IMR-90 (cell line): ENCODE data around the gene MLKL. TPM values are rescaled to one million over a fixed set of nuclear protein-coding genes. Genes with fewer than 3 reads are reported as not detected.

ENCODE experiments used
- ATAC-seq: fragments of 200-7000 bp; cut with Tn5 transposase; 2 replicates; pipeline ENCODE4 v1.9.1; 2020; ENCODE audit warnings: low read depth, mild to moderate bottlenecking, moderate library complexity
- BruUV-seq: library from RNA; stranded (reverse); fragments of 400-500 nt; replicated peaks from 2 replicates; lab custom pipeline; 2021; lab: Mats Ljungman, UMichigan
- CTCF ChIA-PET: fragments of 300-600 bp; formaldehyde crosslinking; extraction: SDS; loops from one replicate; lab custom pipeline; 2021; ENCODE audit warnings: antibody characterized with exemption; lab: Yijun Ruan, JAX
- POLR2A ChIA-PET: fragments of 300-600 bp; sonication (Branson Sonifier 250); formaldehyde crosslinking; loops from one replicate; lab custom pipeline; 2022; ENCODE audit warnings: antibody characterized with exemption; ENCODE audit not compliant: unreplicated experiment; lab: Charles Lee
- DNase-seq: peaks from one replicate; pipeline ENCODE4 v3.0.0; 2013
- H2AFZ ChIP-seq: replicated peaks from 2 replicates; pipeline ENCODE3; 2013; ENCODE audit warnings: low read length, mild to moderate bottlenecking; ENCODE audit not compliant: poor library complexity
- H2AK5ac ChIP-seq: 2 replicates; pipeline ENCODE4 v1.6.1; 2013; ENCODE audit warnings: low read depth, low read length, inconsistent platforms
- H2AK9ac ChIP-seq: replicated peaks from 2 replicates; pipeline ENCODE3; 2013; ENCODE audit warnings: mild to moderate bottlenecking, low read depth, low read length, moderate library complexity; ENCODE audit not compliant: poor library complexity
- H2BK120ac ChIP-seq: 2 replicates; pipeline ENCODE4 v1.6.1; 2013; ENCODE audit warnings: low read depth, low read length, inconsistent platforms
- H2BK15ac ChIP-seq: 3 replicates; pipeline ENCODE4 v1.6.1; 2013; ENCODE audit warnings: low read depth, low read length, inconsistent platforms
- H2BK20ac ChIP-seq: 2 replicates; pipeline ENCODE4 v1.6.1; 2013; ENCODE audit warnings: low read depth, mild to moderate bottlenecking, inconsistent platforms, low read length, moderate library complexity
- H2BK5ac ChIP-seq: 2 replicates; pipeline ENCODE4 v1.6.1; 2013; ENCODE audit warnings: mild to moderate bottlenecking, low read depth, low read length, inconsistent platforms; ENCODE audit not compliant: poor library complexity, severe bottlenecking
- H3K14ac ChIP-seq: replicated peaks from 2 replicates; pipeline ENCODE4 v1.6.1; 2013; ENCODE audit warnings: low read depth, low read length, inconsistent platforms
- H3K18ac ChIP-seq: 2 replicates; pipeline ENCODE4 v1.6.1; 2013; ENCODE audit warnings: low read depth, low read length, control low read depth
- H3K23ac ChIP-seq: 2 replicates; pipeline ENCODE4 v1.6.1; 2013; ENCODE audit warnings: low read depth, low read length, inconsistent platforms
- H3K27ac ChIP-seq: 2 replicates; pipeline ENCODE4 v1.5.1; 2013; ENCODE audit warnings: mild to moderate bottlenecking, control low read depth, low read length; ENCODE audit not compliant: insufficient read depth
- H3K27me3 ChIP-seq: 2 replicates; pipeline ENCODE4 v1.6.1; 2013; ENCODE audit warnings: low read length; ENCODE audit not compliant: control insufficient read depth, insufficient read depth
- H3K36me3 ChIP-seq: 2 replicates; pipeline ENCODE4 v1.6.1; 2013; ENCODE audit warnings: low read length, mixed read lengths; ENCODE audit not compliant: control insufficient read depth, insufficient read depth
- H3K4ac ChIP-seq: 2 replicates; pipeline ENCODE4 v1.6.1; 2013; ENCODE audit warnings: low read depth, low read length, inconsistent platforms
- H3K4me1 ChIP-seq: 2 replicates; pipeline ENCODE4 v1.6.1; 2013; ENCODE audit warnings: low read length, mixed read lengths; ENCODE audit not compliant: control insufficient read depth, insufficient read depth
- H3K4me2 ChIP-seq: 2 replicates; pipeline ENCODE4 v1.6.1; 2013; ENCODE audit warnings: low read depth, mild to moderate bottlenecking, control low read depth, low read length, moderate library complexity
- H3K4me3 ChIP-seq: 2 replicates; pipeline ENCODE4 v1.5.1; 2013; ENCODE audit warnings: low read depth, mild to moderate bottlenecking, control low read depth, low read length, moderate library complexity; ENCODE audit not compliant: insufficient read depth
- H3K56ac ChIP-seq: 2 replicates; pipeline ENCODE4 v1.6.1; 2013; ENCODE audit warnings: low read length, inconsistent platforms; ENCODE audit not compliant: insufficient read depth; ENCODE audit errors: extremely low read depth
- H3K79me1 ChIP-seq, 2 experiments: 2 replicates each; pipeline ENCODE4 v1.6.1; 2013; ENCODE audit warnings: low read length in 2 of 2, inconsistent platforms in 1 of 2, low read depth in 1 of 2
- H3K9ac ChIP-seq: 2 replicates; pipeline ENCODE4 v1.6.1; 2013; ENCODE audit warnings: low read depth, low read length, control low read depth
- H3K9me1 ChIP-seq: 2 replicates; pipeline ENCODE4 v1.6.1; 2013; ENCODE audit warnings: low read length, inconsistent platforms; ENCODE audit not compliant: insufficient read depth
- H3K9me3 ChIP-seq: 2 replicates; pipeline ENCODE4 v1.6.1; 2013; ENCODE audit warnings: low read length; ENCODE audit not compliant: control insufficient read depth, insufficient read depth
- H4K20me1 ChIP-seq: 2 replicates; pipeline ENCODE4 v1.6.1; 2013; ENCODE audit warnings: low read length, inconsistent platforms; ENCODE audit not compliant: insufficient read depth
- H4K5ac ChIP-seq: 2 replicates; pipeline ENCODE4 v1.6.1; 2013; ENCODE audit warnings: mild to moderate bottlenecking, low read depth, low read length, control low read depth
- H4K8ac ChIP-seq, 2 experiments: 2 replicates each; pipeline ENCODE4 v1.6.1; 2013; ENCODE audit warnings: low read depth in 2 of 2, low read length in 2 of 2, control low read depth in 1 of 2, inconsistent platforms in 1 of 2
- H4K91ac ChIP-seq: 2 replicates; pipeline ENCODE4 v1.6.1; 2013; ENCODE audit warnings: low read depth, low read length, inconsistent platforms; ENCODE audit not compliant: insufficient read depth
- FOS ChIP-seq: fragments of 150-350 bp; IDR thresholded peaks from 2 replicates; pipeline ENCODE4 v1.6.1; 2016; ENCODE audit warnings: low read depth, low read length
- MAZ ChIP-seq: IDR thresholded peaks from 2 replicates; pipeline ENCODE4 v1.6.1; 2012; ENCODE audit warnings: low read depth, mild to moderate bottlenecking, low read length, improper control_type of control experiment, moderate library complexity, borderline replicate concordance
- POLR2A ChIP-seq: IDR thresholded peaks from 2 replicates; pipeline ENCODE4 v1.6.1; 2012; ENCODE audit warnings: mild to moderate bottlenecking, low read depth, low read length
- RAD21 ChIP-seq: IDR thresholded peaks from 2 replicates; pipeline ENCODE4 v1.6.1; 2012; ENCODE audit warnings: low read length, improper control_type of control experiment
- SMC3 ChIP-seq: fragments of 150-350 bp; IDR thresholded peaks from 2 replicates; pipeline ENCODE4 v1.6.1; 2016; ENCODE audit warnings: low read depth, mild to moderate bottlenecking, antibody characterized with exemption, low read length, moderate library complexity
- WGBS, 2 experiments: methylation state at CpG; one replicate each; pipeline versions ENCODE4 v1.1.5 to v1.1.7; 2013; ENCODE audit warnings: missing lambda C conversion rate in 2 of 2; ENCODE audit not compliant: insufficient read length in 1 of 2; ENCODE audit errors: extremely low coverage in 2 of 2; 5-methylcytosine and 5-hydroxymethylcytosine counted together
- dilution Hi-C: fragments of 300-500 bp; cut with HindIII; formaldehyde crosslinking; loops from one replicate; pipeline ENCODE4 v1.14.3; 2018; ENCODE audit warnings: low sequenced_read_pairs; ENCODE audit not compliant: unreplicated experiment
- in situ Hi-C: fragments of 300-500 bp; cut with MboI; formaldehyde crosslinking; loops from 3 replicates; pipeline ENCODE4 v1.14.3; 2019; ENCODE audit warnings: low sequenced_read_pairs, inconsistent platforms, mixed read lengths
- intact Hi-C: fragments of 100-400 bp; cut with micrococcal nuclease; formaldehyde crosslinking; loops from 2 replicates; pipeline ENCODE4 v1.10.0; 2022
- polyA plus RNA-seq, 3 experiments: library from polyadenylated mRNA; depleted of rRNA; stranded (reverse); fragments of >200 nt; gene quantifications; 2 replicates each; pipeline ENCODE4 v1.2.3, GENCODE V29; 2012; ENCODE audit warnings: low replicate concordance in 1 of 3
- total RNA-seq: library from RNA; depleted of rRNA; stranded (reverse); fragments of >200 nt; gene quantifications from 2 replicates; pipeline ENCODE4 v1.2.3, GENCODE V29; 2012

The MLKL gene
- total and polyA plus RNA-seq, 2 of the 4 experiments (the other 2 are of a cell fraction): 3.6 to 4.5 TPM

GRCh38 chr16:74657870-74658642, 42.6 kb downstream of the MLKL start:
- no peak overlapping the region for H3K4me2 ChIP-seq
- no peak overlapping the region for H3K9ac ChIP-seq
- H3K14ac ChIP-seq: no peak overlapping the region
- ChIA-PET CTCF (no interaction called here), POLR2A (no interaction called here)
- no peaks in the 10 kb centered on the region for H3K27me3 ChIP-seq
- H2BK20ac ChIP-seq: no peak overlapping the region
- H2AFZ ChIP-seq: no peak overlapping the region
- WGBS, 2 experiments: no CpG with 5 or more reads among the region's 5 CpGs
- no peak overlapping the region for H3K23ac ChIP-seq
- H4K20me1 ChIP-seq: peaks cover 27% of the 10 kb centered on the region
- no peaks in the 10 kb centered on the region for H3K9me3 ChIP-seq
- H3K9me1 ChIP-seq: peaks cover 7% of the 10 kb centered on the region
- in situ Hi-C loops (no loop called here), dilution Hi-C loops (no loop called here), intact Hi-C loops (no loop called here)
- H3K36me3 ChIP-seq: peaks cover 39% of the 10 kb centered on the region
- H3K27ac ChIP-seq: no peak overlapping the region
- H3K4ac ChIP-seq: no peak overlapping the region
- peaks cover 28 to 56% of the 10 kb centered on the region in 2 experiments for H3K79me1 ChIP-seq
- H4K8ac ChIP-seq: no peak overlapping the region
- no peak overlapping the region; the same call in 1 of the 2 replicates for H4K5ac ChIP-seq
- H2AK5ac ChIP-seq: no peak overlapping the region
- no peak overlapping the region for H4K91ac ChIP-seq
- H2BK120ac ChIP-seq: no peak overlapping the region
- H2BK5ac ChIP-seq: no peak overlapping the region
- no peak overlapping the region for H2BK15ac ChIP-seq
- no TSS peak for BruUV-seq
- H3K56ac ChIP-seq: no peak overlapping the region
- DNase-seq (no peak), ATAC-seq (no peak)
- TF ChIP-seq POLR2A (no peak), FOS (no peak), MAZ (no peak), RAD21 (no peak), SMC3 (no peak)
- no peak overlapping the region for H3K18ac ChIP-seq
- H3K4me1 ChIP-seq: peaks cover 2% of the 10 kb centered on the region; the same call in 1 of the 2 replicates
- no peak overlapping the region for H2AK9ac ChIP-seq
- no peak overlapping the region for H3K4me3 ChIP-seq
